Measurements from ENCODE around the gene COPS6. TPM values are rescaled to one million over a fixed set of nuclear protein-coding genes. Genes with fewer than 3 reads are reported as not detected.

The COPS6 gene
- total RNA-seq, 2 donors from 2014 or later = 46.7 to 64.2 TPM

- peaks cover 0 to 19% of the 10 kb centered on the region in 2 donors for H3K4me1 ChIP-seq
- H3K4me3 ChIP-seq = peak overlapping the region; percentile 75
- H3K9me3 ChIP-seq = no peaks in the 10 kb centered on the region
- no peak for DNase-seq (ENCODE audit: low spot score)
- peak overlapping the region; percentile 88 for H3K27ac ChIP-seq
- no peaks in the 10 kb centered on the region for H3K27me3 ChIP-seq
- no peak for TF ChIP-seq CTCF (IDR thresholded peaks at IDR 0.05)
- H3K36me3 ChIP-seq = no peaks in the 10 kb centered on the region
Measured at GRCh38 chr7:100118388-100119071, 29.8 kb downstream of the COPS6 start.

- Histone ChIP-seq H3K4me3 (peak within 1 kb of the TSS; percentile 75), H3K4me1 (peaks cover 0 to 19% of the 10 kb centered on the region in 2 donors), H3K27ac (peak within 1 kb of the TSS; percentile 88), H3K9me3 (no peaks in the 10 kb centered on the region), H3K36me3 (no peaks in the 10 kb centered on the region), H3K27me3 (no peaks in the 10 kb centered on the region)
- peak; percentile 95 for DNase-seq (ENCODE audit: low spot score)
- no peak for TF ChIP-seq CTCF (IDR thresholded peaks at IDR 0.05)
Measured at GRCh38 chr7:100119072-100119969, 30.6 kb downstream of the COPS6 start, which contains the start of the genes CNPY4 and TAF6. Gene CNPY4, plus strand, starts transcription at chr7:100119634. Its CDS starts 111 bp downstream, at chr7:100119745. Gene TAF6, minus strand, starts transcription at chr7:100119358. Its CDS starts 5,149 bp downstream, at chr7:100114209.

- Histone ChIP-seq H3K4me3 (peak overlapping the region; percentile 75), H3K36me3 (no peaks in the 10 kb centered on the region), H3K9me3 (no peaks in the 10 kb centered on the region), H3K27ac (peak overlapping the region; percentile 88), H3K4me1 (peaks cover 0 to 24% of the 10 kb centered on the region in 2 donors), H3K27me3 (no peaks in the 10 kb centered on the region)
- peak; percentile 80 for DNase-seq (ENCODE audit: low spot score)
- TF ChIP-seq CTCF (IDR thresholded peaks at IDR 0.05) = no peak
Measured at GRCh38 chr7:100119970-100120732, 31.4 kb downstream of the COPS6 start.

GRCh38 chr7:100120733-100121036 lies 31.9 kb downstream of the COPS6 start:
- peaks cover 0 to 29% of the 10 kb centered on the region in 2 donors for H3K4me1 ChIP-seq
- H3K4me3 ChIP-seq = peak overlapping the region in 1 of 2 donors; percentile 75
- H3K27ac ChIP-seq = no peak overlapping the region
- DNase-seq (ENCODE audit: low spot score) = no peak
- H3K36me3 ChIP-seq = no peaks in the 10 kb centered on the region
- no peaks in the 10 kb centered on the region for H3K27me3 ChIP-seq
- no peaks in the 10 kb centered on the region for H3K9me3 ChIP-seq
- no peak for TF ChIP-seq CTCF (IDR thresholded peaks at IDR 0.05)

- DNase-seq (ENCODE audit: low spot score) = no peak
- H3K4me3 ChIP-seq = no peak overlapping the region
- H3K27me3 ChIP-seq = no peaks in the 10 kb centered on the region
- H3K4me1 ChIP-seq = peaks cover 0 to 37% of the 10 kb centered on the region in 2 donors
- H3K27ac ChIP-seq = no peak overlapping the region
- no peaks in the 10 kb centered on the region for H3K9me3 ChIP-seq
- no peak for TF ChIP-seq CTCF (IDR thresholded peaks at IDR 0.05)
- H3K36me3 ChIP-seq = no peaks in the 10 kb centered on the region
Measured at GRCh38 chr7:100122067-100122466, 33.3 kb downstream of the COPS6 start.

Measured in right atrium auricular region (tissue), 2 donors.